GM12864 (cell line): ENCODE data around the gene ZBTB47.
A peak's percentile ranks its signal among the peaks of the same experiment; 100 is the strongest.

Experiments used
- DNase-seq: peaks from one replicate; pipeline ENCODE4 v3.0.0-alpha.2; 2011; ENCODE audit warnings: low read depth
- H3K4me3 ChIP-seq: 2 replicates; pipeline ENCODE4 v1.5.1; 2011; ENCODE audit warnings: mild to moderate bottlenecking, low read depth, low read length, control low read depth
- TF ChIP-seq, protein P1 (sequence below): IDR thresholded peaks from 2 replicates; pipeline ENCODE4 v1.5.1; 2011; ENCODE audit warnings: low read depth, mild to moderate bottlenecking, moderate library complexity, low read length, control low read depth, inconsistent platforms; ENCODE audit errors: missing control alignments

Gene ZBTB47

GRCh38 chr3:42660131-42660715, 6.7 kb downstream of the ZBTB47 start:
- DNase-seq: no peak
- TF ChIP-seq, protein P1, sequence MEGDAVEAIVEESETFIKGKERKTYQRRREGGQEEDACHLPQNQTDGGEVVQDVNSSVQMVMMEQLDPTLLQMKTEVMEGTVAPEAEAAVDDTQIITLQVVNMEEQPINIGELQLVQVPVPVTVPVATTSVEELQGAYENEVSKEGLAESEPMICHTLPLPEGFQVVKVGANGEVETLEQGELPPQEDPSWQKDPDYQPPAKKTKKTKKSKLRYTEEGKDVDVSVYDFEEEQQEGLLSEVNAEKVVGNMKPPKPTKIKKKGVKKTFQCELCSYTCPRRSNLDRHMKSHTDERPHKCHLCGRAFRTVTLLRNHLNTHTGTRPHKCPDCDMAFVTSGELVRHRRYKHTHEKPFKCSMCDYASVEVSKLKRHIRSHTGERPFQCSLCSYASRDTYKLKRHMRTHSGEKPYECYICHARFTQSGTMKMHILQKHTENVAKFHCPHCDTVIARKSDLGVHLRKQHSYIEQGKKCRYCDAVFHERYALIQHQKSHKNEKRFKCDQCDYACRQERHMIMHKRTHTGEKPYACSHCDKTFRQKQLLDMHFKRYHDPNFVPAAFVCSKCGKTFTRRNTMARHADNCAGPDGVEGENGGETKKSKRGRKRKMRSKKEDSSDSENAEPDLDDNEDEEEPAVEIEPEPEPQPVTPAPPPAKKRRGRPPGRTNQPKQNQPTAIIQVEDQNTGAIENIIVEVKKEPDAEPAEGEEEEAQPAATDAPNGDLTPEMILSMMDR: no peak
- H3K4me3 ChIP-seq: no peak overlapping the region

DNA sequence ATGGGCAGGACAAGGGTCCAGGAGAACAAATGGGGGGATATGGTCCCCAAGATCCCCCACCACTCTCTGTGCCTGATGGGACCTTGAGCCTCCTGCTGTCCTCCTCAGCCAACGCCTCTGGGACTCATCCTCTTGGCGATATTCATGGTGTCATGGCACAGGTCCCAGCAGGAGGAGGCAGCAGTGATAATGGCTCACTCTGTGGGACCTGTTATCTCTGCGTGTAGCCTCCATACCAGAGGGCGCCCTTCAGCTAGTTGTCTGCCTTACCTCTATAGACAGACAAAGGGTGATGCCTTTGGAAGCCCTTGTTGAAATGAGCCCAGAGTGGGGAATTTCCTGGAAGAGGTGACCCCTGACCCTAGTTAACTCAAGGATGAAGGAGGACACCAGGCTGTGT, 7.4 kb downstream of the ZBTB47 start:
- no peak for DNase-seq
- no peak overlapping the region for H3K4me3 ChIP-seq

GRCh38 chr3:42661593-42662022, 8.1 kb downstream of the ZBTB47 start:
- DNase-seq: no peak
- no peak overlapping the region for H3K4me3 ChIP-seq
- TF ChIP-seq, protein P1: no peak

More for the DNA sequence above, 7.4 kb downstream of the ZBTB47 start:
- TF ChIP-seq, protein P1: peak; percentile 12

DNA sequence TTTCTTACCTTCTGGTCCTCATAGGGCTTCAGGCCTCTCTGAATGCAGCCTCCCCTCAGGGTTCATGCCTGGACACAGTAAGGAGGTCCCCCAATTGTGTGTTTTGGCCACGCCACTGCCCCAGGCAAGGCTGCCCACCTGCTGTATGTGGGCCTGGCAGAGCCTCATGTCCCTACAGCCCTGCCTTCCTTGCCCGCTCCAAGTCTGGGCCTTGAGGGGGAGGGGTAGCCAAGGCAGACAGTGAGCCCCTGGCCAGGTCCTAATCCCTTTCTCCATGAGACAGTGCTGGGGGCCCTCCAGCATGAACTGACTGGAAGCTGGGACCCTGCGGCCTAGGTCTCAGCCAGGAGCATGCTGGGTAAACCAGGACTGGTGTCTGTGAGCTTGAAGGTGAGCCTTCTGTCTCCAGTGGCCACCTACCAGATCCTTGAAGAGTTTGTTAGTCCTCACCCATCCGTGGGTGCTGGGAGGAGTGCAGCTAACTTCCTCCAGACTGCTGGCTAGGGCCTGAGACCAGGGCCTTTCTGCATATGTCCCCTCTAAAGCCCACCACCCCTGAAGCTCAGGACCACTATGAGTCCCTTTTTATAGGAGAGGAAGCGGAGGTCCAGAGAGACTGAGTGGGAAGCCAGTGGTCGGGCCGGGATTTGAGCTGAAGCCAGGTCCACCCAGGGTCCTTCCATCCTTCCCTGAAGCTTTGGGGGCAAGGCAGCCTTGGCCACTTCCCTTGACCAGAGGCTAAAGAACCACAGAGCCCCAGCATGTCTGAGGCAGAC, 8.7 kb downstream of the ZBTB47 start:
- H3K4me3 ChIP-seq: no peak overlapping the region
- TF ChIP-seq, protein P1: no peak
- no peak for DNase-seq

DNA sequence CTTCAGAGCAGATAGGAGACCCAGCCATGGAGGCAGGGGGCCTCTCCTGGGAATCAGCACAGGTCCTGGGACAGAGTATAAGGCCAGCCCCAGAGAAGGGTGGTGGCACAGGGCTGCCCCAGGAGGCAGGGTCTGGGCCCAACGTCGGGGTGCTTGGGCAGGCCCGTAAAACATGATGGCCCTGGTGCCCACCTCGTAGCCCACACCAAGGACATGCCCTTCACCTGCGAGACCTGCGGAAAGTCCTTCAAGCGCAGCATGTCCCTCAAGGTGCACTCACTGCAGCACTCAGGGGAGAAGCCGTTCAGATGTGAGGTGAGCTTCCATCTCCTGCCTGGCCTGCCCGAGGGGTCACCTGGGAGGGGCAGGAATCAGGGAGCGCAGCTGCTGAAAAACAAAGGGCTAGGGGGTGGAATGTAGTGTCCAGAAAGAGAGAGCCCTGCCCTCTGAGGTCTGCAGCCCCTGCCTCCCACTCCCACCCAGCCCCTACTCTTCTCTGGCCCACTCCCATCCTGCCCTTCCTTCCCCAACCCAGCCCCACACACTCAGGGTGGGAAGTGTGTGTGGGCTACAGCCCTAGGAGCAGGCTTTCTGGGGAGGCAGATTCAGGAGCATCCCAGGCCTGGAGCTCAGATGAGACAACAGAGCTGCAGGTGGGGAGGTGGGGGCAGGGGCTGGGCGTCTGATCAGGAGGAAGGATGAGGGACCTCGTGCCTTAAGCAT, 9.5 kb downstream of the ZBTB47 start:
- no peak overlapping the region for H3K4me3 ChIP-seq
- TF ChIP-seq, protein P1: no peak
- no peak for DNase-seq

- TF ChIP-seq, protein P1: no peak
- DNase-seq: no peak
- no peak overlapping the region for H3K4me3 ChIP-seq
Observed at GRCh38 chr3:42663581-42664437, 10.3 kb downstream of the ZBTB47 start.
